H1 (cell line): ENCODE measurements around the gene C16orf87. TPM values are rescaled to one million over a fixed set of nuclear protein-coding genes. Genes with fewer than 3 reads are reported as not detected.

Source experiments
- CTCF ChIA-PET: fragments of 300-600 bp; sonication (Branson Sonifier 250); formaldehyde crosslinking; loops from one replicate; lab custom pipeline; 2021; ENCODE audit not compliant: partially characterized antibody; lab: Charles Lee
- POLR2A ChIA-PET: fragments of 300-600 bp; sonication (Branson Sonifier 250); formaldehyde crosslinking; loops from one replicate; lab custom pipeline; 2021; ENCODE audit warnings: inconsistent platforms; ENCODE audit not compliant: partially characterized antibody; lab: Charles Lee
- DNase-seq, 2 experiments: peaks; one replicate each; pipeline versions ENCODE4 v3.0.0 to v3.0.0-alpha.2; 2010 to 2022; ENCODE audit warnings: low spot score in 2 of 2, low read depth in 1 of 2, mixed read lengths in 1 of 2
- FAIRE-seq: peaks from 2 replicates; lab custom pipeline; 2011; peaks lifted over from hg19 to GRCh38; lab: Jason Lieb, UNC
- H2AFZ ChIP-seq: 2 replicates; pipeline ENCODE4 v1.8.1; 2012; ENCODE audit warnings: low read length, inconsistent platforms
- H2AK5ac ChIP-seq: 2 replicates; pipeline ENCODE4 v1.6.1; 2013; ENCODE audit warnings: low read depth, low read length
- H2BK120ac ChIP-seq: replicated peaks from 2 replicates; pipeline ENCODE3; 2013; ENCODE audit warnings: low read depth, low read length, inconsistent platforms
- H2BK12ac ChIP-seq: 2 replicates; pipeline ENCODE4 v1.6.1; 2013; ENCODE audit warnings: low read depth, low read length
- H2BK15ac ChIP-seq: 2 replicates; pipeline ENCODE4 v1.6.1; 2013; ENCODE audit warnings: low read length
- H2BK20ac ChIP-seq: 2 replicates; pipeline ENCODE4 v1.6.1; 2013; ENCODE audit warnings: low read length
- H2BK5ac ChIP-seq: 2 replicates; pipeline ENCODE4 v1.6.1; 2013; ENCODE audit warnings: low read depth, low read length
- H3K14ac ChIP-seq: 2 replicates; pipeline ENCODE4 v1.6.1; 2013; ENCODE audit warnings: inconsistent platforms; ENCODE audit not compliant: insufficient read length
- H3K18ac ChIP-seq: 2 replicates; pipeline ENCODE4 v1.6.1; 2013; ENCODE audit warnings: low read length; ENCODE audit errors: extremely low read depth
- H3K23ac ChIP-seq: 2 replicates; pipeline ENCODE4 v1.6.1; 2013; ENCODE audit warnings: inconsistent platforms; ENCODE audit not compliant: insufficient read length
- H3K23me2 ChIP-seq: 2 replicates; pipeline ENCODE4 v1.6.1; 2013; ENCODE audit warnings: low read depth, low read length
- H3K27ac ChIP-seq: 2 replicates; pipeline ENCODE4 v1.6.1; 2011; ENCODE audit warnings: low read depth, low read length, inconsistent platforms
- H3K27me3 ChIP-seq, 4 experiments: replicated peaks in 1 of 4; 1 replicate in 1 of 4; 2 replicates in 3 of 4; pipeline versions ENCODE4 v1.6.1 to v1.8.1; 2011 to 2013; ENCODE audit warnings: low read length in 3 of 4, mild to moderate bottlenecking in 3 of 4, inconsistent platforms in 2 of 4, mixed read lengths in 2 of 4, moderate library complexity in 1 of 4; ENCODE audit not compliant: control insufficient read depth in 3 of 4, insufficient read depth in 3 of 4; ENCODE audit errors: extremely low read depth in 1 of 4
- H3K36me3 ChIP-seq, 4 experiments: 2 replicates each; pipeline versions ENCODE4 v1.6.1 to v1.8.1; 2011 to 2013; ENCODE audit warnings: mild to moderate bottlenecking in 4 of 4, low read length in 3 of 4, moderate library complexity in 2 of 4, control low read depth in 1 of 4, inconsistent platforms in 1 of 4; ENCODE audit not compliant: insufficient read depth in 4 of 4, control insufficient read depth in 2 of 4
- H3K4ac ChIP-seq: replicated peaks from 2 replicates; pipeline ENCODE3; 2013; ENCODE audit warnings: low read length, low read depth, mixed read lengths, inconsistent platforms; ENCODE audit not compliant: insufficient read length
- H3K4me1 ChIP-seq, 4 experiments: replicated peaks in 1 of 4; 1 replicate in 1 of 4; 2 replicates in 3 of 4; pipeline versions ENCODE4 v1.6.1 to v1.8.1; 2011 to 2013; ENCODE audit warnings: low read length in 3 of 4, inconsistent platforms in 2 of 4, mixed read lengths in 1 of 4; ENCODE audit not compliant: insufficient read depth in 4 of 4, control insufficient read depth in 3 of 4
- H3K4me2 ChIP-seq, 2 experiments: 2 replicates each; pipeline versions ENCODE4 v1.6.1 to v1.8.1; 2011 to 2013; ENCODE audit warnings: low read depth in 2 of 2, low read length in 2 of 2, control low read depth in 1 of 2, inconsistent platforms in 1 of 2, mild to moderate bottlenecking in 1 of 2; ENCODE audit not compliant: insufficient read depth in 1 of 2
- H3K4me3 ChIP-seq, 4 experiments: fragments of 200-600, 300-600 bp in 1 of 4; sonication (generic), shearing (Covaris generic), sonication (Bioruptor Twin) in 1 of 4; 2 replicates each; pipeline versions ENCODE4 v1.5.1 to v1.8.1; 2011 to 2016; ENCODE audit warnings: low read length in 4 of 4, low read depth in 3 of 4, control low read depth in 2 of 4, inconsistent platforms in 2 of 4, mild to moderate bottlenecking in 2 of 4, mixed read lengths in 1 of 4, moderate library complexity in 1 of 4; ENCODE audit not compliant: insufficient read depth in 2 of 4; ENCODE audit errors: extremely low read depth in 1 of 4
- H3K56ac ChIP-seq: replicated peaks from 2 replicates; pipeline ENCODE3; 2013; ENCODE audit warnings: low read depth, mild to moderate bottlenecking, mixed read lengths, low read length, inconsistent platforms; ENCODE audit not compliant: insufficient read length
- H3K79me1 ChIP-seq: 2 replicates; pipeline ENCODE4 v1.6.1; 2013; ENCODE audit warnings: low read depth, low read length, control low read depth
- H3K79me2 ChIP-seq, 2 experiments: 2 replicates each; pipeline versions ENCODE4 v1.6.1 to v1.8.1; 2012 to 2013; ENCODE audit warnings: low read length in 2 of 2, mild to moderate bottlenecking in 2 of 2, inconsistent platforms in 1 of 2; ENCODE audit not compliant: insufficient read depth in 2 of 2, control insufficient read depth in 1 of 2
- H3K9ac ChIP-seq, 4 experiments: replicated peaks in 1 of 4; 1 replicate in 1 of 4; 2 replicates in 3 of 4; pipeline versions ENCODE4 v1.6.1 to v1.8.1; 2011 to 2013; ENCODE audit warnings: low read depth in 3 of 4, low read length in 3 of 4, control low read depth in 2 of 4, mild to moderate bottlenecking in 2 of 4, moderate library complexity in 2 of 4, inconsistent platforms in 1 of 4; ENCODE audit errors: extremely low read depth in 1 of 4
- H3K9me3 ChIP-seq, 2 experiments: 2 replicates each; pipeline versions ENCODE4 v1.6.1 to v1.8.1; 2012 to 2013; ENCODE audit warnings: mild to moderate bottlenecking in 2 of 2, moderate library complexity in 2 of 2, control low read depth in 1 of 2, inconsistent platforms in 1 of 2, low read depth in 1 of 2, low read length in 1 of 2, mixed read lengths in 1 of 2; ENCODE audit not compliant: insufficient read depth in 2 of 2
- H4K20me1 ChIP-seq, 2 experiments: replicated peaks in 1 of 2; 2 replicates each; pipeline versions ENCODE3 to v1.8.1; 2011 to 2013; ENCODE audit warnings: inconsistent platforms in 2 of 2, low read length in 2 of 2, mild to moderate bottlenecking in 1 of 2; ENCODE audit not compliant: insufficient read depth in 2 of 2, control insufficient read depth in 1 of 2
- H4K5ac ChIP-seq: 2 replicates; pipeline ENCODE4 v1.6.1; 2013; ENCODE audit warnings: low read length, low read depth, mixed read lengths, inconsistent platforms; ENCODE audit not compliant: insufficient read length
- H4K8ac ChIP-seq: 2 replicates; pipeline ENCODE4 v1.8.0; 2013; ENCODE audit warnings: mild to moderate bottlenecking, moderate library complexity, low read length, inconsistent platforms; ENCODE audit not compliant: insufficient read depth; ENCODE audit errors: extremely low read depth
- H4K91ac ChIP-seq: replicated peaks from 2 replicates; pipeline ENCODE3; 2013; ENCODE audit warnings: low read length, mixed read lengths, inconsistent platforms; ENCODE audit not compliant: insufficient read length
- ATF3 ChIP-seq: IDR thresholded peaks from 2 replicates; pipeline ENCODE4 v1.6.1; 2011; ENCODE audit warnings: low read depth, mild to moderate bottlenecking, low read length; ENCODE audit not compliant: insufficient read depth
- BCL11A ChIP-seq, 2 experiments: IDR thresholded peaks; one replicate each; pipeline ENCODE4 v1.6.1; 2011; ENCODE audit warnings: low read depth in 2 of 2, low read length in 2 of 2, mild to moderate bottlenecking in 2 of 2
- EP300 ChIP-seq, 2 experiments: IDR thresholded peaks; 1 replicate in 1 of 2; 2 replicates in 1 of 2; pipeline ENCODE4 v1.6.1; 2011 to 2012; ENCODE audit warnings: low read depth in 2 of 2, low read length in 2 of 2, mild to moderate bottlenecking in 2 of 2, borderline replicate concordance in 1 of 2, inconsistent platforms in 1 of 2, moderate library complexity in 1 of 2
- FOSL1 ChIP-seq: IDR thresholded peaks from 2 replicates; pipeline ENCODE4 v1.6.1; 2011; ENCODE audit warnings: mild to moderate bottlenecking, low read depth, low read length, moderate library complexity; ENCODE audit not compliant: insufficient read depth
- GABPA ChIP-seq: IDR thresholded peaks from 2 replicates; pipeline ENCODE4 v1.6.1; 2011; ENCODE audit warnings: mild to moderate bottlenecking, low read length, moderate library complexity, borderline replicate concordance; ENCODE audit not compliant: insufficient read depth
- MAFK ChIP-seq: IDR thresholded peaks from 2 replicates; pipeline ENCODE4 v1.6.1; 2012; ENCODE audit warnings: low read depth, mild to moderate bottlenecking, improper control_type of control experiment, low read length
- NANOG ChIP-seq: IDR thresholded peaks from 2 replicates; pipeline ENCODE4 v1.6.1; 2011; ENCODE audit warnings: low read length, low read depth, mild to moderate bottlenecking, inconsistent platforms; ENCODE audit not compliant: insufficient read depth, poor library complexity, severe bottlenecking
- PHF8 ChIP-seq: fragments of 200-600 bp; sonication (generic); conservative IDR thresholded peaks from 2 replicates; pipeline ENCODE4 v1.7.1; 2012; ENCODE audit warnings: low read depth, mild to moderate bottlenecking, inconsistent platforms, low read length, moderate library complexity
- POLR2A ChIP-seq, 2 experiments: IDR thresholded peaks; 1 replicate in 1 of 2; 2 replicates in 1 of 2; pipeline ENCODE4 v1.6.1; 2011; ENCODE audit warnings: low read depth in 2 of 2, low read length in 2 of 2, mild to moderate bottlenecking in 2 of 2; ENCODE audit errors: control extremely low read depth in 1 of 2
- POLR2AphosphoS5 ChIP-seq: IDR thresholded peaks from 2 replicates; pipeline ENCODE4 v1.6.1; 2011; ENCODE audit warnings: low read depth, low read length
- SIRT6 ChIP-seq: IDR thresholded peaks from one replicate; pipeline ENCODE4 v1.7.1; 2012; ENCODE audit warnings: low read length, inconsistent platforms
- USF2 ChIP-seq: IDR thresholded peaks from 2 replicates; pipeline ENCODE4 v1.6.1; 2011; ENCODE audit warnings: low read length, improper control_type of control experiment
- YY1 ChIP-seq: IDR thresholded peaks from 2 replicates; pipeline ENCODE4 v1.6.1; 2011; ENCODE audit warnings: low read depth, mild to moderate bottlenecking, low read length
- WGBS, 2 experiments: shearing (Covaris generic) in 1 of 2; methylation state at CpG; one replicate each; pipeline versions ENCODE4 v1.1.6 to v1.1.7; 2013 to 2015; ENCODE audit warnings: low lambda C conversion rate in 2 of 2, mixed read lengths in 2 of 2, inconsistent platforms in 1 of 2, low coverage in 1 of 2, missing lambda C conversion rate in 1 of 2; ENCODE audit not compliant: insufficient replicate concordance in 2 of 2, insufficient coverage in 1 of 2, insufficient read length in 1 of 2; ENCODE audit errors: extremely low coverage in 1 of 2, missing lambda C conversion rate in 1 of 2; 5-methylcytosine and 5-hydroxymethylcytosine counted together
- polyA plus RNA-seq, 7 experiments: library from polyadenylated mRNA; depleted of rRNA in 3 of 7; stranded (reverse) in 5 of 7; unstranded in 2 of 7; fragments of >200 nt in 5 of 7; fragments of 200-250 nt in 2 of 7; gene quantifications; 1 replicate in 5 of 7; 2 replicates in 1 of 7; 4 replicates in 1 of 7; pipeline versions ENCODE4 v1.2.1 to v1.2.3, GENCODE V29; 2011 to 2013; ENCODE audit warnings: missing spikeins in 2 of 7, mixed read lengths in 2 of 7
- total RNA-seq: library from RNA; stranded (reverse); fragmentation: NEBNext Ultra II Directional; extraction: Animal tissue kit (Norgen Biotek cat#: 25700); gene quantifications from 2 replicates; pipeline ENCODE4 v1.2.1, GENCODE V29; 2021

C16orf87 gene
- total and polyA plus RNA-seq, 2 of the 8 experiments (the other 6 are each of a cell fraction or from before 2014, with no cell fraction given), result 4.8 to 21.8 TPM

- H3K9ac ChIP-seq, result no peak overlapping the region
- no peaks in the 10 kb centered on the region for H4K20me1 ChIP-seq
- no peak overlapping the region for H2AFZ ChIP-seq
- H3K9me3 ChIP-seq, result peaks cover 3 to 4% of the 10 kb centered on the region in 2 experiments; a peak in 1 of 4 replicates
- FAIRE-seq (no peak), DNase-seq (no peak)
- CTCF ChIA-PET, result interaction anchor here (0.6 to 2.4 kb wide), 5 partner anchors 8 to 71 kb away, joined by 3 to 9 read pairs (median 3); no protein-coding TSS in a partner anchor
- H3K79me2 ChIP-seq, result no peaks in the 10 kb centered on the region; a peak in 1 of 4 replicates
- no peak overlapping the region for H3K4ac ChIP-seq
- POLR2A ChIA-PET, result interaction anchor here (0.6 to 1.1 kb wide), 4 partner anchors 11 to 579 kb away, joined by 3 read pairs; partner anchors contain the start of gene GPT2
- H3K27me3 ChIP-seq, result no peaks in the 10 kb centered on the region
- H3K4me1 ChIP-seq, result no peaks in the 10 kb centered on the region
- H2BK20ac ChIP-seq, result no peak overlapping the region
- no peak overlapping the region for H2AK5ac ChIP-seq
- no peaks in the 10 kb centered on the region for H3K36me3 ChIP-seq
- H2BK120ac ChIP-seq, result no peak overlapping the region
- H3K23ac ChIP-seq, result no peak overlapping the region
- H2BK5ac ChIP-seq, result no peak overlapping the region
- 91% methylated on average over 5 of the region's 5 CpGs; no CpG with 5 or more reads in 1 of the 2 experiments for WGBS, 2 experiments
- H4K91ac ChIP-seq, result no peak overlapping the region
- H3K56ac ChIP-seq, result no peak overlapping the region
- H3K23me2 ChIP-seq, result no peaks in the 10 kb centered on the region
- H3K4me2 ChIP-seq, result no peak overlapping the region
- H3K27ac ChIP-seq, result no peak overlapping the region
- no peak overlapping the region for H3K4me3 ChIP-seq
- H2BK12ac ChIP-seq, result no peak overlapping the region
- no peak overlapping the region for H4K5ac ChIP-seq
- no peak overlapping the region for H3K18ac ChIP-seq
- no peak overlapping the region for H4K8ac ChIP-seq
- no peak overlapping the region for H2BK15ac ChIP-seq
- no peak overlapping the region for H3K14ac ChIP-seq
- H3K79me1 ChIP-seq, result no peaks in the 10 kb centered on the region
- no peak for TF ChIP-seq MAFK
- TF ChIP-seq USF2, result no peak
- no peak for TF ChIP-seq ATF3
- no peak for TF ChIP-seq EP300 (IDR thresholded peaks at IDR 0.05; ENCODE audit: borderline replicate concordance in 1 of 2, low read depth in 2 of 2, low read length in 2 of 2)
- TF ChIP-seq GABPA, result no peak
- TF ChIP-seq POLR2A (IDR thresholded peaks at IDR 0.05; ENCODE audit: control extremely low read depth in 1 of 2, low read depth in 2 of 2, low read length in 2 of 2), result no peak
- no peak for TF ChIP-seq BCL11A (IDR thresholded peaks at IDR 0.05; ENCODE audit: low read depth in 2 of 2, low read length in 2 of 2)
- TF ChIP-seq FOSL1, result no peak
- TF ChIP-seq POLR2AphosphoS5, result no peak
- TF ChIP-seq NANOG, result no peak
- TF ChIP-seq PHF8, result no peak
- TF ChIP-seq YY1, result no peak
- TF ChIP-seq SIRT6, result no peak
Observed at GRCh38 chr16:46845952-46846351, 15.0 kb upstream of the C16orf87 start.
